Keratinocyte (primary cell): Measurements from ENCODE around the gene PTPRZ1. TPM values are rescaled to one million over a fixed set of nuclear protein-coding genes. Genes with fewer than 3 reads are reported as not detected.

Experiments used
- DNase-seq: peaks from one replicate; pipeline ENCODE4 v3.0.0-alpha.2; 2011; ENCODE audit warnings: low read depth, missing footprints, low spot score
- FAIRE-seq: peaks from 2 replicates; lab custom pipeline; 2011; peaks lifted over from hg19 to GRCh38; lab: Jason Lieb, UNC
- H2AFZ ChIP-seq: 2 replicates; pipeline ENCODE4 v1.6.0; 2012; ENCODE audit warnings: low read length, control low read depth, inconsistent platforms; ENCODE audit not compliant: control insufficient read depth
- H3K27ac ChIP-seq: 2 replicates; pipeline ENCODE4 v1.5.1; 2011; ENCODE audit warnings: low read length; ENCODE audit not compliant: control insufficient read depth, insufficient read depth
- H3K27me3 ChIP-seq: 3 replicates; pipeline ENCODE4 v1.6.0; 2011; ENCODE audit warnings: low read length; ENCODE audit not compliant: control insufficient read depth, insufficient read depth; ENCODE audit errors: extremely low read depth
- H3K36me3 ChIP-seq, 2 experiments: 2 replicates in 1 of 2; 3 replicates in 1 of 2; pipeline ENCODE4 v1.5.1; 2011; ENCODE audit warnings: low read length in 2 of 2, mild to moderate bottlenecking in 1 of 2; ENCODE audit not compliant: control insufficient read depth in 2 of 2, insufficient read depth in 2 of 2; ENCODE audit errors: extremely low read depth in 1 of 2
- H3K4me1 ChIP-seq: 3 replicates; pipeline ENCODE4 v1.5.1; 2011; ENCODE audit warnings: low read length; ENCODE audit not compliant: control insufficient read depth, insufficient read depth; ENCODE audit errors: extremely low read depth
- H3K4me2 ChIP-seq: 3 replicates; pipeline ENCODE4 v1.6.0; 2011; ENCODE audit warnings: low read depth, low read length; ENCODE audit not compliant: control insufficient read depth, insufficient read depth; ENCODE audit errors: extremely low read depth
- H3K4me3 ChIP-seq, 3 experiments: fragments of 200-600 bp in 1 of 3; sonication (generic) in 1 of 3; 2 replicates in 2 of 3; 3 replicates in 1 of 3; pipeline ENCODE4 v1.5.1; 2011 to 2016; ENCODE audit warnings: low read length in 3 of 3, mild to moderate bottlenecking in 3 of 3, control low read depth in 2 of 3, inconsistent platforms in 1 of 3, low read depth in 1 of 3, mixed read lengths in 1 of 3, mixed run types in 1 of 3, moderate library complexity in 1 of 3; ENCODE audit not compliant: control insufficient read depth in 2 of 3, insufficient read depth in 2 of 3; ENCODE audit errors: extremely low read depth in 1 of 3
- H3K79me2 ChIP-seq: 2 replicates; pipeline ENCODE4 v1.6.0; 2012; ENCODE audit warnings: low read length; ENCODE audit not compliant: control insufficient read depth, insufficient read depth
- H3K9ac ChIP-seq: 3 replicates; pipeline ENCODE4 v1.6.0; 2011; ENCODE audit warnings: low read length; ENCODE audit not compliant: control insufficient read depth, insufficient read depth; ENCODE audit errors: extremely low read depth
- H3K9me1 ChIP-seq: 3 replicates; pipeline ENCODE4 v1.6.0; 2011; ENCODE audit warnings: low read length; ENCODE audit not compliant: control insufficient read depth, insufficient read depth; ENCODE audit errors: extremely low read depth
- H3K9me3 ChIP-seq: 2 replicates; pipeline ENCODE4 v1.5.1; 2012; ENCODE audit warnings: low read depth, low read length; ENCODE audit not compliant: control insufficient read depth
- H4K20me1 ChIP-seq: 3 replicates; pipeline ENCODE4 v1.6.0; 2011; ENCODE audit warnings: low read length; ENCODE audit not compliant: control insufficient read depth, insufficient read depth; ENCODE audit errors: extremely low read depth
- CTCF ChIP-seq, 3 experiments: IDR thresholded peaks in 1 of 3; conservative IDR thresholded peaks in 1 of 3; optimal IDR thresholded peaks in 1 of 3; 2 replicates in 2 of 3; 3 replicates in 1 of 3; pipeline versions ENCODE3 to v1.5.1; 2011; ENCODE audit warnings: low read length in 3 of 3, mild to moderate bottlenecking in 3 of 3, moderate library complexity in 2 of 3, control low read depth in 1 of 3, inconsistent platforms in 1 of 3; ENCODE audit not compliant: insufficient read depth in 2 of 3; ENCODE audit errors: extremely low read depth in 1 of 3
- EZH2 ChIP-seq: IDR thresholded peaks from one replicate; pipeline ENCODE4 v1.6.1; 2012; ENCODE audit warnings: inconsistent platforms, mild to moderate bottlenecking, low read length, moderate library complexity
- dilution Hi-C: fragments of 300-500 bp; cut with MboI; formaldehyde crosslinking; loops from one replicate; pipeline ENCODE4 v1.7.0; 2020; ENCODE audit warnings: low sequenced_read_pairs; ENCODE audit not compliant: extremely low pct_ligation_motif_present
- polyA plus RNA-seq, 5 experiments: library from polyadenylated mRNA; depleted of rRNA in 3 of 5; stranded (reverse) in 3 of 5; stranded (forward) in 1 of 5; unstranded in 1 of 5; fragments of >200 nt; gene quantifications; 1 replicate in 1 of 5; 2 replicates in 3 of 5; 3 replicates in 1 of 5; pipeline versions ENCODE4 v1.2.1 to v1.2.3, GENCODE V29; 2011 to 2012; ENCODE audit warnings: missing spikeins in 2 of 5, low read depth in 1 of 5, low replicate concordance in 1 of 5

Gene PTPRZ1
- polyA plus RNA-seq, 1 donor (not counting 4 experiments of a cell fraction or from before 2014, with no cell fraction given): 58.3 TPM

GRCh38 chr7:121957626-121958025, 84.7 kb downstream of the PTPRZ1 start:
- TF ChIP-seq CTCF (optimal IDR thresholded peaks at IDR 0.05 in 1 of 3, IDR thresholded peaks at IDR 0.05 in 1 of 3, conservative IDR thresholded peaks at IDR 0.05 in 1 of 3; ENCODE audit: extremely low read depth in 1 of 3, insufficient read depth in 2 of 3, low read length in 3 of 3) (no peak), EZH2 (no peak)
- Histone ChIP-seq H3K27me3 (no peaks in the 10 kb centered on the region), H2AFZ (no peak overlapping the region)

GRCh38 chr7:121960678-121961077, 87.7 kb downstream of the PTPRZ1 start:
- H3K9me3 ChIP-seq: no peaks in the 10 kb centered on the region
- H4K20me1 ChIP-seq: no peaks in the 10 kb centered on the region
- H3K27me3 ChIP-seq: no peaks in the 10 kb centered on the region
- dilution Hi-C loops: no loop called here
- peak overlapping the region; percentile 45 for H2AFZ ChIP-seq
- H3K9ac ChIP-seq: peak overlapping the region; percentile 54
- no peak for TF ChIP-seq EZH2
- no peak for TF ChIP-seq CTCF (optimal IDR thresholded peaks at IDR 0.05 in 1 of 3, IDR thresholded peaks at IDR 0.05 in 1 of 3, conservative IDR thresholded peaks at IDR 0.05 in 1 of 3; ENCODE audit: extremely low read depth in 1 of 3, insufficient read depth in 2 of 3, low read length in 3 of 3)
- no peaks in the 10 kb centered on the region for H3K36me3 ChIP-seq
- peaks cover 19% of the 10 kb centered on the region for H3K4me1 ChIP-seq
- DNase-seq (no peak), FAIRE-seq (no peak)
- H3K9me1 ChIP-seq: no peaks in the 10 kb centered on the region
- H3K4me2 ChIP-seq: peak overlapping the region; percentile 43
- peak overlapping the region; percentile 82 for H3K27ac ChIP-seq
- no peak overlapping the region for H3K4me3 ChIP-seq
- H3K79me2 ChIP-seq: no peaks in the 10 kb centered on the region

More at GRCh38 chr7:121957626-121958025, 84.7 kb downstream of the PTPRZ1 start:
- no peaks in the 10 kb centered on the region for H4K20me1 ChIP-seq
- no peaks in the 10 kb centered on the region for H3K79me2 ChIP-seq
- no peak overlapping the region for H3K9ac ChIP-seq
- no peak overlapping the region for H3K4me3 ChIP-seq
- H3K4me2 ChIP-seq: no peak overlapping the region
- H3K36me3 ChIP-seq: peaks cover 0 to 6% of the 10 kb centered on the region in 2 experiments
- H3K4me1 ChIP-seq: peaks cover 31% of the 10 kb centered on the region
- FAIRE-seq: no peak
- DNase-seq: no peak
- no peaks in the 10 kb centered on the region for H3K9me3 ChIP-seq
- no peak overlapping the region for H3K27ac ChIP-seq
- dilution Hi-C loops: no loop called here
- no peaks in the 10 kb centered on the region for H3K9me1 ChIP-seq
